OCI-M1 (cell line): Measurements from ENCODE around the gene KMT5C.

ENCODE experiments used
- DNase-seq: peaks from one replicate; lab custom pipeline; 2025; lab: John Stamatoyannopoulos, UW

KMT5C gene

DNA sequence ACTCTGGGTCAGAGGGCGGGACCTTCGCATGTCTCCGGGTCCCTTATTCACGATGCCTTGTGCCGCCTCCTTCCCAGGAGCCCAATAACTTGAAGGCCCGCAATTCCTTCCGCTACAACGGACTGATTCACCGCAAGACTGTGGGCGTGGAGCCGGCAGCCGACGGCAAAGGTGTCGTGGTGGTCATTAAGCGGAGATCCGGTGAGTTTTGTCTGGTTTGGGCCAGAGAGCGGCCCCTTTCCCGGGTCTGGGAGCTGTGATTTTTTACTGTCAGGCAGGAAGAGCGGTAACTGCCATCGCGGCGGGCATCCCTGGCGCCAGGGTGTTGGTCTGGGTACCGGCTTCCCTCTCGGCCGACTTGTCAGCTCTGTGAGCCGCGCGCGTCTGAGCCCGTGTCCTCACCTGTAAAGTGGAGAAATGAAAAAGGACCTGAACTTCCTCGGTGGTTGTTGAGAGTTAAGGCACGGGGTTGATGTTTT, 46.9 kb downstream of the KMT5C start:
- no peak for DNase-seq

DNA sequence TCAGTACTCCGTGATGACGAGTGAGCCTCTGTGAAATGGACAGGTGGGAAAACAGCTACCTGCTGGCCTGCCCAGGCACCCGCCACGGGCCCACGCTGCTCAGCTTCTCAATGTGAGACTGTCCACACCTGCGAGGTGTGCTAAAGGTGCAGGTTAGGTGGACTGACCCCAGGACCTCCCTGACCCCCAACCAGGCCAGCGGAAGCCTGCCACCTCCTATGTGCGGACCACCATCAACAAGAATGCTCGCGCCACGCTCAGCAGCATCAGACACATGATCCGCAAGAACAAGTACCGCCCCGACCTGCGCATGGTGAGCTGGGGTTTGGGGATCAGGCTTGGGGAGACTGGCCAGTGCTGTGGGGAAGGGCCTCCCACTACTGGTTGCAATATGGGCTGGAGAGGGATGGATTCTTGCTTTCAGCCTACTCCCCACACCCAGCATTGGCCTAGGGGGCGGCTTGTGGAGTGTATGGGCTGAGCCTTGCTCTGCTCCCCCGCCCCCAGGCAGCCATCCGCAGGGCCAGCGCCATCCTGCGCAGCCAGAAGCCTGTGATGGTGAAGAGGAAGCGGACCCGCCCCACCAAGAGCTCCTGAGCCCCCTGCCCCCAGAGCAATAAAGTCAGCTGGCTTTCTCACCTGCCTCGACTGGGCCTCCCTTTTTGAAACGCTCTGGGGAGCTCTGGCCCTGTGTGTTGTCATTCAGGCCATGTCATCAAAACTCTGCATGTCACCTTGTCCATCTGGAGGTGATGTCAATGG, 48.2 kb downstream of the KMT5C start:
- no peak for DNase-seq

DNA sequence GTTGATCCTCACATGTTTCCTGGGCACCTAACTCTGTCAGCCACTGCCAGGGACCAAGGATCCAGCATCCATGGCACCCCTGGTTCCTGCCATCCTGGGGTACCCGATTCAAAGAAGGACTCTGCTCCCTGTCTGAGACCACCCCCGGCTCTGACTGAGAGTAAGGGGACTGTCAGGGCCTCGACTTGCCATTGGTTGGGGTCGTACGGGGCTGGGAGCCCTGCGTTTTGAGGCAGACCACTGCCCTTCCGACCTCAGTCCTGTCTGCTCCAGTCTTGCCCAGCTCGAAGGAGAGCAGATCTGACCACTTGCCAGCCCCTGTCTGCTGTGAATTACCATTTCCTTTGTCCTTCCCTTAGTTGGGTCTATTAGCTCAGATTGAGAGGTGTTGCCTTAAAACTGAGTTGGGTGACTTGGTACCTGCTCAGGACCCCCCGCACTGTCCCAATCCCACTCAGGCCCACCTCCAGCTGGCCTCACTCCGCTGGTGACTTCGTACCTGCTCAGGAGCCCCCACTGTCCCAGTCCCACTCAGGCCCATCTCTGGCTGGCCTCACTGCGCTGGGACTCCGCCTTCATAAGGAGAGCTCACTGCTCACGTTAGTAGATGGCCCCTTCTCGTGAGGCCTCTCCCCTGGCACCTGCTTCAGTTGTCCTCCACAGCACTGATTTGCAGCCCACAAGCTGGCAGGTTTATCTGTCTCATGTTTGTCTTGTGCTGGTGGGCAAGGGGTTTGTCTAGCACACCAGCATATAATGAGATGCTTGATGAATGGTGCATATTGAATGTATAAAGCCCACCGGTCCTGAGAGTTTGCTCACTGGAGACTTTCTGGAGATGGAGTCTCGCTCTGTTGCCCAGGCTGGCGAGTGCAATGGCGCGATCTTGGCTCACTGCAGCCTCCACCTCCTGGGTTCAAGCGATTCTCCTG, 50.0 kb downstream of the KMT5C start:
- DNase-seq: no peak

DNA sequence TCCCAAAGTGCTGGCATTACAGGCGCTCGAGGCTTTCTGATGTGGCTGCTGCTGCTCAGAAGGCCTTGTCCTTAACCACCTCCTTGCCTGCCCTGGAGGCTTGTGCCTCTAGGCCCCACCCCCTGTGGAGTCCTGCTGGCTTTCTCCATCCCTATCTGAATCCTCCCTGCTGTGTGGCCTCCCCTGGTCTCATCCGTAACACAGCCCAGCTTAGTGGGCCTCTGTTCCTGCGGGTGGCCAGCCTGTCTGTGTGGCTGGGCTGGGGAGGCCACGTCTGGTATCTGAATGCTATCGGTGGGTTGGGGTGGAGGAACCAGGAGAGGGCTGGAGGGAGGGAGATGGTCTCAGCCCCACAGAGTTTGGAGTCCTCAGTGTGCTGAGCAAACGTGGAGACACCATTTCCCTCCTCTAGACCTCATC, 50.8 kb downstream of the KMT5C start:
- DNase-seq: no peak

DNA sequence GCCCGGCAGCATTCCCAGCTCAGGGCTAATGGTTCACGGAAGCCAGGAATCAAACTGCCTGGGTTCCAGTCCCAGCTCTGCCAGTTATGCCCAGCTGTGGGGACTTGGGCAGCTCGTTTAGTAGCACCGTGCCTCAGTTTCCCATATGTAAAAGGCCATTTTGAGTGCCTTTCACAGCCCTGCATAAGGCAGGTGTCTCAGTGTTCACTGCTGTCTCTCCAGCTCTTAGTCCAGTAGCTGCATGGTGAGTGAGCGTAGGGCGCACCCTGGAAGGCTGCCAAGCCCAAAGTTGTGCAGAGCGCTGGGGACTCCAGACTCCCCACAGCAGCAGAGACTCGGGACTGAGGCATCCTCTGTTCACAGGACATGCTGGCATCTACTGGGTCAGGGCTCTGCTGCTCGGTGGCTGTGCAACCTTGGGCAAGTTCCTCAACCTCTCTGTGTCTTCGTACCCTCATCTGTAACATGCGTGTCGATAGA, 51.6 kb downstream of the KMT5C start:
- no peak for DNase-seq

DNA sequence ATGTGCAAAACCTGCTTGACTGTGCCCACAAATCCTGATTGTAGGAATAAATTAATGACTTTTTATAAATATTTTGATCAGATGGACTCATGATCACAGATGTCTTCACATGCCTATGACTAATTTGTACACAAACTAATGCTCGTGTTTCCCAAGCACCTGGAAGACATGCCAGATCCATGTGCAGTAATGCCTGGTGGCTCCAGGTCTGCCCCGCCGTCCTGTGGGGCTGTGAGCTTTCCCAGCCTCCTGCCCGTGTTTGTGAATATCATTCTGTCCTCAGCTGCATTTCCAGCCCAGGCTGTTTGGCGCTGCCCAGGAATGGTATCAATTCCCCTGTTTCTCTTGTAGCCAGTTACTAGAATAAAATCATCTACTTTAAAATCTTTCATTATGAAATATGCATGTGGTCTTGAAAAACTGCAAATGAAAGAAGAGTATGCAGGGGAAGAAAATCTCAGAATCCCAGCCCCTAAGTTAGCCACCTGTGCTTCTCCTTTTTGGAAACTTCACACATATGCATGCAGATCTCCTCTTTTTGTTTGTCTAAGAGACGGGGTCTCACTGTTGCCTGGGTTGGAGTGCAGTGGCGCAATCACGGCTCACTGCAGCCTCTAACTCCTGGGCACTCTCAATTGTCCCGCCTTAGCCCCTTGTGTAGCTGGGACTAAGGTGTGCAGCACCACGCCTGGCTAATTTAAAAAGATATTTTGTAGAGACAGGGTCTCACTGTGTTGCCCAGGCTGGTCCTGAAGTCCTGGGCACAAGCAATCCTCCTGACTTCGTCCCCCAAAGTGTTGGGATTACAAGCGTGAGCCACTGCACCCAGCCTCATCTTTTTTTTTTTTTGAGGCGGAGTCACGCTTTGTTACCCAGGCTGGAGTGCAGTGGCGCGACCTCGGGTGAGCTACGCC, 52.3 kb downstream of the KMT5C start:
- no peak for DNase-seq

DNA sequence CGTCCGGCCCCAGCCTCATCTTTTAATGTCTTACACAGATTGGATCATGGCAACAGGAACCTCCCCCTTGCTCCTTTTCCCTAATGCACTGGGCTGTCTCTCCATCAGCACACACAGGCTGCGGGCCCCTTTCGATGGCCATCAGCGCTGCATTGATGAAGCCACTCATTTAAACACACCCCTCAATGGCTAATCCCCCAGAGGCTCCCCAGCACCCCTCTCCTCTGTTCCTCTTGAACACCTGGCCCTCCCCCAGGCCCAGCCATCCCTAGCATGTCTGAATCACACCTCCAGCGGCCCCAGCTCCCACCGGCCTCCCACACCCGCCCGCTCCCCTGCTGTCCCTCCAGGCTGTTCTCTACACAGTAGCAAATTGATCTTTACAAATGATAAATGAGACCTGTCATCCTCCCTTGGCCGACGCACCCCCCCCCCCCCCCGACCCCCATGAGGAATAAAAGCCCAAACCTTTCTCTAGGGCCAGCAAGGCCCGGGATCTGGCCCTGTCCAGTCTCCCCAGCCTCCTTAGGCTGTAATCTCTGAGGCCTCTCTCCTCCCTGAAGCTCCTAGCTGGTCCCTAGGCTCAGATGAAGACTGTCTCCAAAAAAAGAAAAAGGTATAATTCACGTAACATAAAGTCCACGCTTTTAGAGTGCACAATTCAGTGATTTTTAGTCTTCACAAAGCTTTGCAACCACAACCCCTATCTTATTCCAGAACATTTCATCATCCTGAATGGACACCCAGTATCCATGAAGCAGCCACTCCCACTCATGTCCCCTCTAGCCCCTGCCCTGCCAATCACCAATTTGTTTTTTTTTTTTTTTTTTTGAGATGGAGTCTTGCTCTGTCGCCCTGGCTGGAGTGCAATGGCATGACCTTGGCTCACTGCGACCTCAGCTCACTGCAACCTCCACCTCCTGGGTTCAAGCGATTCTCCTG, 53.4 kb downstream of the KMT5C start:
- DNase-seq: no peak
